HUES48 (cell line): ENCODE data around the gene CFAP43.

ENCODE experiments used
- H3K27ac ChIP-seq: one replicate; pipeline ENCODE4 v1.7.0; 2013; ENCODE audit warnings: low read depth, low read length, inconsistent platforms
- H3K27me3 ChIP-seq: 2 replicates; pipeline ENCODE4 v1.6.1; 2013; ENCODE audit warnings: mild to moderate bottlenecking, low read length; ENCODE audit not compliant: control insufficient read depth, insufficient read depth
- H3K36me3 ChIP-seq: 2 replicates; pipeline ENCODE4 v1.6.1; 2013; ENCODE audit warnings: low read length; ENCODE audit not compliant: control insufficient read depth, insufficient read depth
- H3K4me1 ChIP-seq: 2 replicates; pipeline ENCODE4 v1.6.1; 2013; ENCODE audit warnings: mild to moderate bottlenecking, low read length; ENCODE audit not compliant: control insufficient read depth, insufficient read depth
- H3K4me3 ChIP-seq: 2 replicates; pipeline ENCODE4 v1.5.1; 2013; ENCODE audit warnings: mild to moderate bottlenecking, low read depth, low read length
- H3K9ac ChIP-seq: 2 replicates; pipeline ENCODE4 v1.6.1; 2013; ENCODE audit warnings: mild to moderate bottlenecking, low read depth, low read length, moderate library complexity
- H3K9me3 ChIP-seq: 2 replicates; pipeline ENCODE4 v1.6.1; 2013; ENCODE audit warnings: low read length; ENCODE audit not compliant: control insufficient read depth, insufficient read depth

The CFAP43 gene

GRCh38 chr10:104139221-104139620 is 92.9 kb downstream of the CFAP43 start:
- Histone ChIP-seq H3K27me3 (no peaks in the 10 kb centered on the region), H3K4me1 (peaks cover 11% of the 10 kb centered on the region), H3K9me3 (no peaks in the 10 kb centered on the region), H3K9ac (no peak overlapping the region), H3K4me3 (no peak overlapping the region), H3K27ac (no peak overlapping the region), H3K36me3 (no peaks in the 10 kb centered on the region)

- Histone ChIP-seq H3K4me1 (peaks cover 11% of the 10 kb centered on the region), H3K9ac (no peak overlapping the region), H3K9me3 (no peaks in the 10 kb centered on the region), H3K4me3 (no peak overlapping the region), H3K27me3 (no peaks in the 10 kb centered on the region), H3K36me3 (no peaks in the 10 kb centered on the region), H3K27ac (no peak overlapping the region)
These were observed 94.0 kb downstream of the CFAP43 start for GRCh38 chr10:104138131-104138530.

- no peaks in the 10 kb centered on the region for H3K9me3 ChIP-seq
- no peak overlapping the region for H3K4me3 ChIP-seq
- no peaks in the 10 kb centered on the region; the same call in 1 of the 2 replicates for H3K4me1 ChIP-seq
- H3K36me3 ChIP-seq, result no peaks in the 10 kb centered on the region
- no peaks in the 10 kb centered on the region for H3K27me3 ChIP-seq
- H3K9ac ChIP-seq, result no peak overlapping the region
- H3K27ac ChIP-seq, result no peak overlapping the region
These were observed 102.1 kb downstream of the CFAP43 start for GRCh38 chr10:104130041-104130440.

- Histone ChIP-seq H3K4me3 (no peak overlapping the region), H3K27ac (no peak overlapping the region), H3K9ac (no peak overlapping the region), H3K36me3 (no peaks in the 10 kb centered on the region), H3K4me1 (no peaks in the 10 kb centered on the region; the same call in 1 of the 2 replicates), H3K27me3 (no peaks in the 10 kb centered on the region), H3K9me3 (no peaks in the 10 kb centered on the region)
These were observed 104.0 kb downstream of the CFAP43 start for GRCh38 chr10:104128214-104128613.

GRCh38 chr10:104127411-104127810 is 104.8 kb downstream of the CFAP43 start:
- H3K4me1 ChIP-seq, result no peaks in the 10 kb centered on the region; the same call in 1 of the 2 replicates
- no peak overlapping the region for H3K4me3 ChIP-seq
- H3K27me3 ChIP-seq, result no peaks in the 10 kb centered on the region
- no peak overlapping the region for H3K9ac ChIP-seq
- H3K9me3 ChIP-seq, result no peaks in the 10 kb centered on the region
- H3K36me3 ChIP-seq, result no peaks in the 10 kb centered on the region
- peak overlapping the region; percentile 16 for H3K27ac ChIP-seq

- Histone ChIP-seq H3K27ac (no peak overlapping the region), H3K36me3 (no peaks in the 10 kb centered on the region), H3K4me3 (no peak overlapping the region), H3K9ac (no peak overlapping the region), H3K4me1 (peaks cover 11% of the 10 kb centered on the region), H3K9me3 (no peaks in the 10 kb centered on the region), H3K27me3 (no peaks in the 10 kb centered on the region)
These were observed 108.8 kb downstream of the CFAP43 start for GRCh38 chr10:104123397-104123796.

- H3K4me3 ChIP-seq, result peak overlapping the region; percentile 79
- peak overlapping the region; percentile 91 for H3K9ac ChIP-seq
- H3K27me3 ChIP-seq, result no peaks in the 10 kb centered on the region
- H3K9me3 ChIP-seq, result no peaks in the 10 kb centered on the region
- no peaks in the 10 kb centered on the region for H3K36me3 ChIP-seq
- peak overlapping the region; percentile 97 for H3K27ac ChIP-seq
- H3K4me1 ChIP-seq, result peaks cover 11% of the 10 kb centered on the region
These were observed 109.7 kb downstream of the CFAP43 start for GRCh38 chr10:104122225-104123107.

- H3K9ac ChIP-seq, result peak within 1 kb of the TSS; percentile 91
- peak within 1 kb of the TSS; percentile 79 for H3K4me3 ChIP-seq
- no peaks in the 10 kb centered on the region for H3K36me3 ChIP-seq
- H3K9me3 ChIP-seq, result no peaks in the 10 kb centered on the region
- H3K27ac ChIP-seq, result peak within 1 kb of the TSS; percentile 100
- H3K4me1 ChIP-seq, result peaks cover 11% of the 10 kb centered on the region
- H3K27me3 ChIP-seq, result no peaks in the 10 kb centered on the region
These were observed 110.5 kb downstream of the CFAP43 start, which contains the start of gene SFR1 for GRCh38 chr10:104121485-104122224. Gene SFR1 (plus strand): TSS chr10:104122171. CDS start chr10:104122184, 13 bp downstream.

- H3K36me3 ChIP-seq, result no peaks in the 10 kb centered on the region
- H3K4me3 ChIP-seq, result peak overlapping the region; percentile 74
- no peaks in the 10 kb centered on the region for H3K9me3 ChIP-seq
- peak overlapping the region; percentile 86 for H3K9ac ChIP-seq
- H3K27ac ChIP-seq, result peak overlapping the region; percentile 100
- no peaks in the 10 kb centered on the region for H3K27me3 ChIP-seq
- peaks cover 11% of the 10 kb centered on the region for H3K4me1 ChIP-seq
These were observed 111.2 kb downstream of the CFAP43 start for GRCh38 chr10:104120903-104121484.

GRCh38 chr10:104120512-104120902 is 111.7 kb downstream of the CFAP43 start:
- no peaks in the 10 kb centered on the region for H3K9me3 ChIP-seq
- peaks cover 11% of the 10 kb centered on the region for H3K4me1 ChIP-seq
- no peaks in the 10 kb centered on the region for H3K36me3 ChIP-seq
- peak overlapping the region; percentile 74 for H3K4me3 ChIP-seq
- peak overlapping the region; percentile 86 for H3K9ac ChIP-seq
- peak overlapping the region; percentile 100 for H3K27ac ChIP-seq
- H3K27me3 ChIP-seq, result no peaks in the 10 kb centered on the region
